Adipocyte (in vitro differentiated cells): ENCODE measurements around the gene TMEM100.

ENCODE experiments used
- DNase-seq: peaks from one replicate; pipeline ENCODE4 v3.0.0-alpha.2; 2015; ENCODE audit warnings: low read depth
- H3K27me3 ChIP-seq: replicated peaks from 2 replicates; pipeline ENCODE4 v1.7.0; 2013; ENCODE audit warnings: mild to moderate bottlenecking, low read length, moderate library complexity; ENCODE audit not compliant: control insufficient read depth, insufficient read depth
- H3K36me3 ChIP-seq: 2 replicates; pipeline ENCODE4 v1.7.0; 2013; ENCODE audit warnings: low read length, mild to moderate bottlenecking, moderate library complexity; ENCODE audit not compliant: control insufficient read depth, insufficient read depth, severe bottlenecking
- H3K4me1 ChIP-seq: 2 replicates; pipeline ENCODE4 v1.7.0; 2013; ENCODE audit warnings: mild to moderate bottlenecking, low read length, moderate library complexity; ENCODE audit not compliant: control insufficient read depth, insufficient read depth
- H3K4me3 ChIP-seq: 2 replicates; pipeline ENCODE4 v1.7.0; 2013; ENCODE audit warnings: mild to moderate bottlenecking, low read length, moderate library complexity
- H3K9ac ChIP-seq: 2 replicates; pipeline ENCODE4 v1.7.0; 2013; ENCODE audit warnings: mild to moderate bottlenecking, low read length, moderate library complexity
- H3K9me3 ChIP-seq: 2 replicates; pipeline ENCODE4 v1.7.0; 2013; ENCODE audit warnings: mild to moderate bottlenecking, low read length, moderate library complexity; ENCODE audit not compliant: control insufficient read depth

Gene TMEM100

DNA sequence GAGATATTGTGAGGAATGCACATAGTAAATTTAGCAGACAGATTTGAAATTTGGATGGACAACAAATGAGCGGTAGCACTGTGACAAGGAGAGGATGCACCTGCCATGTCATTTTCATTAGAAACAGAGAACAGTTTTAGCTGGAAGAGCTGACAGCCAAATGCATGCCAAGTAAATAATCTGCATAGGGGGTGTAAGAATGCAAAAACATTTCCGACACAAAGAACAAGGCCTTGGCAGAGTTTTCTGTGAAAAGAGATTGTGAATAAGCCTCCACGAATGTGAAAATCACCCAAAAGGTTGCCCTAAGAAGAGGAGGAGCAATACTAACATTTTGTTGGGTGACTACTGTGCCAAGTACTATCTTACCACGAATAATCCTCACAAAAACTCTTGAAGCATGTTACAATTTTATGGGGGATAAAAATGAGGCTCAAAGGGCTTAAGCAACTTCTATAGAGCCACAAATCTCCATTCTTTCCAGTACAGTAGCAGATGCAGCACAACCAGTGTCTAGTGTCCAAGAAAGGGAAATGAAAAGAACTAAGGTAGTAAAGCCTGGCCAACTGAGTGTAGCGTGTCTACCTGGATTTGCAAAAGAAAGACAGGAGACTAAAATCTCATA is 28.3 kb downstream of the TMEM100 start:
- no peak for DNase-seq
- Histone ChIP-seq H3K36me3 (no peaks in the 10 kb centered on the region), H3K27me3 (no peaks in the 10 kb centered on the region), H3K4me1 (peaks cover 36% of the 10 kb centered on the region), H3K9me3 (no peaks in the 10 kb centered on the region), H3K4me3 (no peak overlapping the region), H3K9ac (no peak overlapping the region)

DNA sequence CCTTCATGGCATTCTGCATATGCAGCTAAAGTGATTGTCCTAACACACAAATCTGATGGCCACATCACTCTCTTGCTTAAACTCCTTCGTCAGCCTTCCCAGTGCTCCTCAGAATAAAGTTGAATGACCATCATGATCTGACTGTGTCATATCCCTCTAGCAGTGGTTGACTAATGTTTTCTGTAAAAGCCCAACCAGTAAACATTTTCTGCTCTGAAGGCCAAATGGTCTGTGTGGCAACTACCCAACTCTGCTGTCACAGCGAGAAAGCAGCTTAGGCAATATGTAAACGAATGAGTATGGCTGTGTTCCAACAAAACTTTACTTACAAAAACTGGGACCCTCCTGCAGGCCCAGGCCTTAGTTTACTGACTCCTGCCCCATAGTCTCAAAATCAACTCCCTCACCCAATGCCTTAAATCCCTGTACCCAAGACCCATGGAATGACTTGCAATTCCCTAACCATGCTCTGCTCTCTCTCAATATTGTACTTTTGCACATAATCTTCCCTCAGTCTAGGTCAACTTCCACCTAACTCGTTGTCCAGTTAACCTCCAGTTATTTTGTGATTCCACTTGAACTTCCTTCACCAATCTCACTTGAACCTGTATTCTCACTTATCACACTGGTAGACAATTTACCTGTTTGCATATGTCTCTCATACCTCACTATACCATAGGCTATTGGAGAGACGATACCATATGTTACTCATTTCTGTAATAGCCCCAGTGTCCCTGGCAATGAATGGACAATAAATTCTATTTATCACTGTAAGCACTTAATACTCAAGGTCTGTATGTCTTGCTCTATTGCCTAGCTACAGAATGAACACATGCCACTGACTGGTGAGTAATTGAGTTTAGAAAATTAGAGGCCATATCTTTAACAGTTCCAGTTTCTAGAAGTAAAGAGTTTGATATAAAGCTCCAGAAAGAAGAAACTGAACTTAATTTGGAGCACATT is 29.1 kb downstream of the TMEM100 start:
- no peak overlapping the region for H3K9ac ChIP-seq
- H3K4me1 ChIP-seq, result peaks cover 36% of the 10 kb centered on the region
- no peaks in the 10 kb centered on the region for H3K27me3 ChIP-seq
- DNase-seq, result peak; percentile 55
- no peaks in the 10 kb centered on the region for H3K36me3 ChIP-seq
- no peaks in the 10 kb centered on the region for H3K9me3 ChIP-seq
- peak overlapping the region; percentile 13 for H3K4me3 ChIP-seq

DNA sequence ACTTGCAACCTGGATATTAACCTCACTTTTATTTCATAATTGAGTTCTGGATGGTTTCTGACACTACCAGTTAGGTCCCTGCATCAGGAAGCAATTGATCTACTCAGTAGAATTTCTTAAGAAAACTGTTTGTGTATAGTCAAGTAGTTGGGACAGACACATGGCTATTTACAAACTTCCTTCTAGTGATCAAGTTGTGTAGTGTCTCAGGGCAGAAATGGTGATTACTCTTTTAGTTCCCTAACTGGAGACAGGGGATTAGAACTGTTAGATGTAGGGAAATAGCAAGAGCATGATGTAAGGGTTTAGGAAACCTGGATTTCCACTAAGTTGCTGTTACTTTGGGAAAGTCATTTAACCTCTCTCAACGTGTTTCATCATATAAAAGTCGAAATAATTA is 30.4 kb downstream of the TMEM100 start:
- DNase-seq, result no peak
- Histone ChIP-seq H3K9ac (no peak overlapping the region), H3K36me3 (no peaks in the 10 kb centered on the region), H3K9me3 (no peaks in the 10 kb centered on the region), H3K27me3 (no peaks in the 10 kb centered on the region), H3K4me1 (peaks cover 36% of the 10 kb centered on the region), H3K4me3 (no peak overlapping the region)

- no peak for DNase-seq
- H3K36me3 ChIP-seq, result no peaks in the 10 kb centered on the region
- H3K4me1 ChIP-seq, result peaks cover 36% of the 10 kb centered on the region
- H3K9me3 ChIP-seq, result no peaks in the 10 kb centered on the region
- no peak overlapping the region for H3K9ac ChIP-seq
- H3K27me3 ChIP-seq, result no peaks in the 10 kb centered on the region
- H3K4me3 ChIP-seq, result no peak overlapping the region
Measured at GRCh38 chr17:55691666-55692065, 31.0 kb downstream of the TMEM100 start.

DNA sequence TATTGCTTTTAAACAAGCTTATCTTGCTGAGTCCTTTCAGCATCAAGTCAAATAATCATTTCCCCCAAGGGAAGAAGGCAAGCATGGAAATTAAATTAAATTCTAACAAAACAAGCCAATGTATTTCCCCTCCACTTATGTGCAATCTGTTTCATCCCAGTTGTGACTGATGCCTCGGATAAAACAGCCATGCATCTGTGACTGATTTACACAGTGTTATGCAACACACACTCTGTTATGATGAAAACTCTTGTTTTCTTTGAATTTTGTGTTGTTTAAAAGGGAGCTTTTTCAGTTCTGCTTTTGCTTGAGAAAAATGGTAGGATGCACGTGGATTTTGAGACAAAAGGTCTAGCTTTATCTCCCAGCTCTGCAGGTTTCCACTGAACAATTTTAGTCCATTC is 32.6 kb downstream of the TMEM100 start:
- H3K4me3 ChIP-seq, result no peak overlapping the region
- no peaks in the 10 kb centered on the region for H3K9me3 ChIP-seq
- H3K9ac ChIP-seq, result no peak overlapping the region
- H3K27me3 ChIP-seq, result no peaks in the 10 kb centered on the region
- peaks cover 36% of the 10 kb centered on the region for H3K4me1 ChIP-seq
- DNase-seq, result peak; percentile 91
- H3K36me3 ChIP-seq, result no peaks in the 10 kb centered on the region

DNA sequence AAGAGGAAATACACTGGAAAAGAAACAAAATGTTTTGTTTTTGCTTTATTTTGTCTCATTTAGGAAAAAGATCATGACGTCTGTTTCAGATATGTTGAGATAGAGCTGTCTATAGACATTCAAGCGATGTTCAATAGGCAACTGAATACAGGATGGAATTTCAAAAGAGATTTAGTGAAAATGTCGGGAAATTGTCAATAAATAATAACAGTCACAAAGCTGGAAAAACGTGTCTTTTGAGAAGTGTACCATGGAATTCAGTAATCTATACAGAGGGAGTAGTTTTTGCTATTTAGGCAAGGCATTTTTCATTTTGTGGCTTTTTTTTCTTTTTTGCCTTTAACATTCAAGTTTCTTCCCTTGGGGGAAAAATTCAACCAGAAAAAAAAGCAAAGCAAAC is 33.0 kb downstream of the TMEM100 start:
- Histone ChIP-seq H3K4me1 (peaks cover 35% of the 10 kb centered on the region), H3K27me3 (no peaks in the 10 kb centered on the region), H3K4me3 (no peak overlapping the region), H3K9me3 (no peaks in the 10 kb centered on the region), H3K9ac (no peak overlapping the region), H3K36me3 (no peaks in the 10 kb centered on the region)
- no peak for DNase-seq

DNA sequence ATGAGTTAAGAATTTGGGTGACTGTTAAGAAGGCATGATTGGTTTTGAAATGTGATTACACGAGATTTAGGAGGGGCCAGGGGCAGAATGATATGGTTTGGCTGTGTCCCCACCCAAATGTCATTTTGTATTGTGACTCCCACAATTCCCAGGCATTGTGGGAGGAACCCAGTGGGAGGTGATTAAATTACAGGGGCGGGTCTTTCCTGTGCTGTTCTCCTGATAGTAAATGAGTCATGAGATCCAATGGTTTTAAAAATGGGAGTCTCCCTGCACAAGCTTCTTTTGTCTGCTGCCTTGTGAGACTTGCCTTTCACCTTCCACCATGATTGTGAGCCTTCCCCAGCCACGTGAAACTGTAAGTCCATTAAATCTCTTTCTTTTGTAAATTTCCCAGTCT is 34.6 kb downstream of the TMEM100 start:
- Histone ChIP-seq H3K9me3 (no peaks in the 10 kb centered on the region), H3K9ac (no peak overlapping the region), H3K36me3 (no peaks in the 10 kb centered on the region), H3K27me3 (no peaks in the 10 kb centered on the region), H3K4me1 (peaks cover 20% of the 10 kb centered on the region), H3K4me3 (no peak overlapping the region)
- DNase-seq, result no peak

- Histone ChIP-seq H3K9ac (no peak overlapping the region), H3K9me3 (no peaks in the 10 kb centered on the region), H3K4me3 (no peak overlapping the region), H3K36me3 (no peaks in the 10 kb centered on the region), H3K4me1 (peaks cover 13% of the 10 kb centered on the region), H3K27me3 (no peaks in the 10 kb centered on the region)
- DNase-seq, result no peak
Measured at GRCh38 chr17:55687037-55687436, 35.6 kb downstream of the TMEM100 start.

- H3K9me3 ChIP-seq, result no peaks in the 10 kb centered on the region
- no peaks in the 10 kb centered on the region for H3K4me1 ChIP-seq
- no peaks in the 10 kb centered on the region for H3K36me3 ChIP-seq
- H3K27me3 ChIP-seq, result no peaks in the 10 kb centered on the region
- DNase-seq, result no peak
- H3K9ac ChIP-seq, result no peak overlapping the region
- H3K4me3 ChIP-seq, result no peak overlapping the region
Measured at GRCh38 chr17:55683550-55684315, 38.9 kb downstream of the TMEM100 start.

DNA sequence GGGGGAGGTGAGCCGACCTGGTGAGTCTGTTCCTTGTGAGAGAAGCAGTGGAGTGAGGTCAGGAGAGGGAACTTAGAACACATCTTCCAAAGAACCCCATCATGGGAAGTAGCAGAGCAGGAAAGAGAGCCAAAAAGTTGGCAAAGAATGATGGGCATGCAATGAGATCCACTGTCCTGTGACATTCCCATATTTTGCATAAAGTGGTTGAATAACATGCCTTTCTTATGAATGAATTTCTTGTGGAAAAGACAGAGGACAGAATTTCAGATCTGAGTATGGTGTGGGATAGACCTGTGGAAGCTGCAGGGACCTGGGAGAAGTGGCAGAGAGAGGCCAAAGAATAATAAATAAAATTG is 41.3 kb downstream of the TMEM100 start:
- H3K9me3 ChIP-seq, result no peaks in the 10 kb centered on the region
- H3K36me3 ChIP-seq, result no peaks in the 10 kb centered on the region
- DNase-seq, result no peak
- H3K27me3 ChIP-seq, result no peaks in the 10 kb centered on the region
- peaks cover 9% of the 10 kb centered on the region for H3K4me1 ChIP-seq
- no peak overlapping the region for H3K4me3 ChIP-seq
- H3K9ac ChIP-seq, result no peak overlapping the region

GRCh38 chr17:55680686-55681341 is 41.9 kb downstream of the TMEM100 start:
- Histone ChIP-seq H3K27me3 (no peaks in the 10 kb centered on the region), H3K4me1 (peaks cover 9% of the 10 kb centered on the region)

More at GRCh38 chr17:55680686-55681341, 41.9 kb downstream of the TMEM100 start:
- Histone ChIP-seq H3K4me3 (no peak overlapping the region), H3K9me3 (no peaks in the 10 kb centered on the region), H3K9ac (no peak overlapping the region), H3K36me3 (no peaks in the 10 kb centered on the region)
- no peak for DNase-seq
